Activated B cell treated with CpG ODN at 0.5 μM for 24 hours (primary cell): Measurements from ENCODE around the gene MACO1. TPM values are rescaled to one million over a fixed set of nuclear protein-coding genes. Genes with fewer than 3 reads are reported as not detected.
A peak's percentile ranks its signal among the peaks of the same experiment; 100 is the strongest.
"Not testable (repeated sequence)": the region's sequence is repeated elsewhere in the genome, so short reads cannot be mapped to it uniquely, and the experiment has no call there.

Experiments
- ATAC-seq: fragments of 200-7000 bp; cut with Tn5 transposase; one replicate; pipeline ENCODE4 v1.10.0; 2021; ENCODE audit warnings: low read depth, mild to moderate bottlenecking, moderate library complexity
- CTCF ChIA-PET: fragments of 350-600 bp; sonication (Branson Sonifier 250); formaldehyde crosslinking; loops from one replicate; lab custom pipeline; 2021; ENCODE audit warnings: antibody characterized with exemption; lab: Charles Lee
- POLR2A ChIA-PET: fragments of 350-600 bp; sonication (Branson Sonifier 250); formaldehyde crosslinking; loops from one replicate; lab custom pipeline; 2021; ENCODE audit warnings: antibody characterized with exemption; lab: Charles Lee
- DNase-seq: peaks from one replicate; pipeline ENCODE4 v3.0.0; 2022
- H3K27ac Mint-ChIP-seq: one replicate; pipeline ENCODE4 v1.8.0; 2020; ENCODE audit warnings: mixed read lengths
- H3K27me3 Mint-ChIP-seq: one replicate; pipeline ENCODE4 v1.8.0; 2021; ENCODE audit warnings: mixed read lengths
- H3K36me3 Mint-ChIP-seq: one replicate; pipeline ENCODE4 v1.8.0; 2021; ENCODE audit warnings: low read depth, mixed read lengths
- H3K4me1 Mint-ChIP-seq: one replicate; pipeline ENCODE4 v1.8.0; 2021; ENCODE audit warnings: mixed read lengths
- H3K4me3 Mint-ChIP-seq: one replicate; pipeline ENCODE4 v1.8.0; 2020; ENCODE audit warnings: mild to moderate bottlenecking, mixed read lengths
- H3K9me3 Mint-ChIP-seq: one replicate; pipeline ENCODE4 v1.8.0; 2020; ENCODE audit warnings: mixed read lengths
- intact Hi-C: fragments of 100-400 bp; cut with micrococcal nuclease; formaldehyde crosslinking; loops from one replicate; pipeline ENCODE4 v1.15.1; 2024
- total RNA-seq: library from RNA; stranded (reverse); gene quantifications from 2 replicates; pipeline ENCODE4 v1.2.3, GENCODE V29; 2022
- TF ChIP-seq, protein P1 (sequence below): fragments of 200-600 bp; IDR thresholded peaks from one replicate; pipeline ENCODE4 v1.8.0; 2022; ENCODE audit warnings: antibody characterized with exemption, mild to moderate bottlenecking

Gene MACO1
- total RNA-seq, 1 donor from 2014 or later, result 19.7 TPM

DNA sequence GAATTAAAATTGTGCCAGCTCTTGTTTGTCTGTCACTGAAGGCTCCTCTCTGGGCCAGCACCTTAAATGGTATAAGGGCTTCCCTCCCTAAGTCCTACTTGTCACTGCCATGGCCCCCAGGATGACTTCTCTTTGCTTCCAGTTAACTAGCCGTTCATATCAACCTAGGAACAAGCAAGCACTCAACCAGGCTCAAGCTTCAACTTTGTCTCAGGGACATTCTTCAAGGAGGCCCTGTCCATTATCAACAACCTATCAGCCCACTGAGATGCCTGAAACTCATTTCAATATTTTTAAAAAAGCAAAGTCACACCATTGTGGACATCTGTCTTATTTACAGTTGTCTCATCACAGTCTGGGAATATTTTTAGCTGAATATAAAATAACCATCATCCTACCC, 11.4 kb upstream of the MACO1 start:
- H3K27ac Mint-ChIP-seq, CTCF ChIA-PET, H3K36me3 Mint-ChIP-seq, ATAC-seq, intact Hi-C loops, H3K4me3 Mint-ChIP-seq, H3K27me3 Mint-ChIP-seq, H3K4me1 Mint-ChIP-seq, H3K9me3 Mint-ChIP-seq, POLR2A ChIA-PET, DNase-seq: not testable (repeated sequence)

DNA sequence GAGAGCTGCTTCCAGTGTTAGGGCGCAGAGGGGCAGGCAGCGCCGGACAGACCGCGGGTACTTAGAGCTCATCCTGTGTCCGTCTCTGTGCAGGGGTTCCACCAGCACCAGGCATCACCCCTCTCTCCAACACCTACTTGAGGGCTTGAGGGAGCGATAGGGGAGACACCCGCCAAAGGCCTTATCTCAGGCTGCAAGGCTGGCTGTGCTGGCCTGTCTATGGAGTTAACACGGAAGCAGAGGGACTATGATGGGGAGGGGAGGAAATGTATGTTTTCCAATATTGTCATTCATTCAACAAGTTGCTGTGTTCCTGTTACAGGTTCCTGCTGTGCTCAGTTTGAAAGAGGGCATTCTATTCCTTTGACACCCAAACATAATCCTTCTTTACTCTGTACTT, 10.0 kb upstream of the MACO1 start, which contains the start of gene RHCE:
RHCE (minus strand) TSS at position 111 of the 400 bp plus-strand sequence; CDS start at position 72, 39 bp downstream.
- H3K27ac Mint-ChIP-seq, DNase-seq, H3K36me3 Mint-ChIP-seq, H3K4me3 Mint-ChIP-seq, CTCF ChIA-PET, H3K4me1 Mint-ChIP-seq, intact Hi-C loops, H3K27me3 Mint-ChIP-seq, ATAC-seq, POLR2A ChIA-PET, H3K9me3 Mint-ChIP-seq: not testable (repeated sequence)

DNA sequence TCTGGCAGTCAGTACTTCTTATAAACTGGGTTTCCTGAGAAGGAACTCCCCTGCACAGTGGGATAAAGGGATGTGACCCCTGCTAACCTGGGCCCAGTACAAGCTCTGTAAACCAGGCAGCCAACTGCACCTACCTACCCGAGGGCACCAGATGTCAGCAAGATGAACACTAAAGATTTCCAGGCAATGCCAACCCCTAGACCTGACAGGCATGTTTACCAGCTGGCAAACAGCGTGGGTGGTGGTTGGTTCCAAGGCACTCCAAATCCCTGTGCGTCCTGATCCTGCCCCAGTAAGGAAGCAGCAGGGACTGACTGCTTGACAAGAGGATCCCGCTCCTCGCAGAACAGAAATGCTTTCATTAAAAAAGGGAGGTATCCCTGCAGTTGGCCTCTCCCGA, 7.5 kb upstream of the MACO1 start:
- intact Hi-C loops, POLR2A ChIA-PET, H3K9me3 Mint-ChIP-seq, H3K27me3 Mint-ChIP-seq, H3K36me3 Mint-ChIP-seq, DNase-seq, H3K27ac Mint-ChIP-seq, CTCF ChIA-PET, H3K4me1 Mint-ChIP-seq, H3K4me3 Mint-ChIP-seq, ATAC-seq: not testable (repeated sequence)

DNA sequence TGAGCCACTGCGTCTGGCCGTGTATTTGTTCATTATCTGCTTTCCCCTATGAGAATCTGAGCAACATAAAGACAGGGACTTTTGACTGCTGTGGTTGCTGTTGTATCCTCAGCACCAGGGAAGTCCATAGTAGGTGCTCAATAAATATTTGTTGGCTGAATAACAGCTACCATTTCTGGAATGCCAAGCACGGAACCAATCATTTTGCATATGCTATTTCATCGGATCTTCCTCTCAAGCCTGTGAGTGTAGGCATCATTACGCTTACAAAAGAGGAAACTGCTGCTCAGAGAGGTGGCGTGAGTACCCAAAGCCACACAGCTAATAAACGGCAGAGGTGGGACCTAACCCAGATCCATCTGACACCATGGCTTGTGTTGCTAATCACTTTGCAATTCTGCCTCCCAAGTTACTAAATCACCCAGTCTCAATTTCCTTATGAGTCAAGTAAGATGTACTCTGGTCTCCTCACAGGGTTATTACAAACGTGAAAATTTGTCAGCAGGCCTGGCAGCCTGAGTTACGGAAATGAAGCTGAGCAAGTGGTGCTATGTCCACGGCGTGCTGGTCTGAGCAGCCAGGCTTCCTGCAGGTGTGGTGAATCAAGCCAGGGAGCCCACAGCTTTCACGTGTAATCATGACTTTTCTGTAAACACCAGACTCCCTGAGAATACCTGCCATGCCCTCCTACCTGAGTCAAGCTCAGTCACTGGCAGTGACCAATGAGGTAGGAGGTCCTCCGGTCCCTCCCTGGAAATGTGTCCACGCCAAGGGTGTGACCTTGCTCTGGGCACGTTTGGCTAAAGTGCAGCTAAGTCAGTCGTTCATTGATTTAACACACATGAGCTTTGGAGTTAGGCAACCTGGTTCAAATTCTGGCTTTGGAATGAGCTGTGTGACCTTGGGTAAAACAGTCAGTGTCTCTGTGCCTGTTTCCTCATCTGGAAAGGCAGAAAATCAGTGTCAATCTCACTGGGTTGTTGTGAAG, 5.3 kb upstream of the MACO1 start:
- Mint-ChIP-seq H3K27me3 (no peaks in the 10 kb centered on the region), H3K36me3 (peaks cover 3% of the 10 kb centered on the region), H3K4me3 (no peak overlapping the region), H3K9me3 (no peaks in the 10 kb centered on the region), H3K27ac (no peak overlapping the region), H3K4me1 (peaks cover 4% of the 10 kb centered on the region)
- no peak for ATAC-seq
- intact Hi-C loops, result no loop called here
- ChIA-PET POLR2A (no interaction called here), CTCF (no interaction called here)
- DNase-seq, result no peak
- TF ChIP-seq, protein P1, sequence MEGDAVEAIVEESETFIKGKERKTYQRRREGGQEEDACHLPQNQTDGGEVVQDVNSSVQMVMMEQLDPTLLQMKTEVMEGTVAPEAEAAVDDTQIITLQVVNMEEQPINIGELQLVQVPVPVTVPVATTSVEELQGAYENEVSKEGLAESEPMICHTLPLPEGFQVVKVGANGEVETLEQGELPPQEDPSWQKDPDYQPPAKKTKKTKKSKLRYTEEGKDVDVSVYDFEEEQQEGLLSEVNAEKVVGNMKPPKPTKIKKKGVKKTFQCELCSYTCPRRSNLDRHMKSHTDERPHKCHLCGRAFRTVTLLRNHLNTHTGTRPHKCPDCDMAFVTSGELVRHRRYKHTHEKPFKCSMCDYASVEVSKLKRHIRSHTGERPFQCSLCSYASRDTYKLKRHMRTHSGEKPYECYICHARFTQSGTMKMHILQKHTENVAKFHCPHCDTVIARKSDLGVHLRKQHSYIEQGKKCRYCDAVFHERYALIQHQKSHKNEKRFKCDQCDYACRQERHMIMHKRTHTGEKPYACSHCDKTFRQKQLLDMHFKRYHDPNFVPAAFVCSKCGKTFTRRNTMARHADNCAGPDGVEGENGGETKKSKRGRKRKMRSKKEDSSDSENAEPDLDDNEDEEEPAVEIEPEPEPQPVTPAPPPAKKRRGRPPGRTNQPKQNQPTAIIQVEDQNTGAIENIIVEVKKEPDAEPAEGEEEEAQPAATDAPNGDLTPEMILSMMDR, result no peak

DNA sequence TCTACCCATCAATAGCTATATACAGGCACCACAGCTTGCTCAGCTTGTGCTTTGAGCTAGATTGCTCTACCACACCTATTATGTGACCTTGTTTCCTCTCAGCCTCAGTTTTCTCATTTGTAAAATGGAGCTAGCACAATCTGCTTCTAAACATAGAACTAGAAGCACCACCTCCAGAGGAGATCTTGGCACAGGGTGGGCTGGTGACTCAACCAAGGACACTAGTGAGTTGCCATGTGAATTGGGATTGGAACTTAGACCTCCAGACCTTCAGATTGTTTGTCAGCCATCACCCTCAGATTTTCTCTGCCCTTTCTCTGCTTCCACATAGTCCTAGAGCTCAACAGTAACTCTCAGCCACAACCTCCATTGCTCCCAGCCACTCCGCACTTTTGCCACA, 3.0 kb upstream of the MACO1 start:
- ChIA-PET POLR2A (interaction anchor here (0.5 kb wide), 1 partner anchor 13 kb away, joined by 3 read pairs; no protein-coding TSS in a partner anchor), CTCF (no interaction called here)
- Mint-ChIP-seq H3K27me3 (no peaks in the 10 kb centered on the region), H3K9me3 (no peaks in the 10 kb centered on the region), H3K4me1 (peaks cover 18% of the 10 kb centered on the region), H3K27ac (no peak overlapping the region), H3K4me3 (no peak overlapping the region), H3K36me3 (peaks cover 4% of the 10 kb centered on the region)
- intact Hi-C loops, result no loop called here
- TF ChIP-seq, protein P1, result no peak
- DNase-seq (no peak), ATAC-seq (no peak)

DNA sequence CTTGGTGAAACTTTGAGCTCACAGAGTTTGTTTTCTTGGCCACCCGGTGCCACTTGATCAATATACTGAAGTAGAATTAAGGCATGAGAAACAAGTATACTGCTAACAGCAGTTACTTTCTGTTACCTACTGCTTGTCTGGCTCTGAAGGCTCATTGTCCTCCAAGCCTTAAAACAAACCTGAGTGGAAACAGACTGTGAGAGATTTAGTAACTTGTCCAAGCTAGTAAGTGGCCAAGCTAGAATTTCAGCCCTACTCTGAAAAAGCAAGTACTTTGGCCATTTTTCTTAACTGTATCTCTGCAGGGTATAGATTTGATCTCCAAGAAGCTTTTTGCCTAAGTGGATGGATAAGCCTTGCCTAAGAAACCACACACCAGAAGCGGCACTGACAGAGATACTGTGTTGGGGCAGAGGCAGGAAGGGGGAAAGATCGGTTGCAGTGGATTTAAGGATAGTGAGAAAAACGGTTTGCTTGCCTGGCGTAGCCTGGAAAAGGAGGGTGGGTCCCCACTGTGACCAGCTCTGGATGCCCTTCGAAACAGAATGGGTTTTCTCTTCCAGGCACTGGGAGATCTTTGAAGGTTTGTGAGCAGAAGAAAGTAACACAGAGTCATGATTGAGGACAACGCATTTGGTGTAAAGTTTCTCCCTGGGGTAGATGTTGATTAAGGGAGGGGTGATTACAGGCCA, 2.1 kb upstream of the MACO1 start:
- POLR2A ChIA-PET, result interaction anchor here (0.6 kb wide), 2 partner anchors 121 to 1894 kb away, joined by 3 read pairs; no protein-coding TSS in a partner anchor
- H3K4me1 Mint-ChIP-seq, result peaks cover 28% of the 10 kb centered on the region
- TF ChIP-seq, protein P1, result no peak
- DNase-seq (no peak), ATAC-seq (no peak)
- H3K36me3 Mint-ChIP-seq, result peaks cover 4% of the 10 kb centered on the region
- no peak overlapping the region for H3K27ac Mint-ChIP-seq
- no peaks in the 10 kb centered on the region for H3K27me3 Mint-ChIP-seq
- intact Hi-C loops, result no loop called here
- H3K4me3 Mint-ChIP-seq, result peak overlapping the region; percentile 48
- no peaks in the 10 kb centered on the region for H3K9me3 Mint-ChIP-seq
- CTCF ChIA-PET, result no interaction called here
